HS-5 (cell line): Measurements from ENCODE around the gene NUBP2.

Source experiments
- DNase-seq: peaks from one replicate; pipeline ENCODE4 v3.0.0-alpha.2; 2012; ENCODE audit warnings: low read depth

Gene NUBP2

GRCh38 chr16:1782408-1783264 is at the start of gene NUBP2, which contains the start of gene SPSB3:
TSS of gene NUBP2 (plus strand) at chr16:1782960. CDS start at chr16:1783021, 61 bp downstream.
TSS of gene SPSB3 (minus strand) at chr16:1782571. CDS start at chr16:1781483, 1,088 bp downstream.
- peak; percentile 98 for DNase-seq

- DNase-seq = no peak
These were observed 48.6 kb upstream of the NUBP2 start for GRCh38 chr16:1734123-1734522.

GRCh38 chr16:1734816-1735215 is 47.9 kb upstream of the NUBP2 start:
- DNase-seq = no peak

DNA sequence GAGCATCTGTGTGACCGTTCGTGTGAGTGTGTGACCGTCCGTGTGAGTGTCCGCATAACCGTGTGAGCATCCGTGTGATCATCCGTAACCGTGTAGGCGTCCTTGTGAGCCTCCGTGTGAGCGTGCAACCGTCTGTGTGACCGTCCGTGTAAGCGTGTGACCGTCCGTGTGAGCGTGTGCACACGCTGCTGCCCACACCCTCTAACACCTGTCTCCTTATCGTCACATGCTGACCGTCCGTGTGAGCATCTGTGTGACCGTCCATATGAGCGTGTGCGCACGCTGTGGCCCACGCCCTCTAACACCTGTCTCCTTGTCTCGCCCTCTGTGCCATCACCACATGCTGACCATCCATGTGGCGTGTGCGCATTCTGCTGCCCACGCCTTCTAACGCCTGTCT is 42.5 kb upstream of the NUBP2 start:
- DNase-seq = no peak

- DNase-seq = no peak
These were observed 41.8 kb upstream of the NUBP2 start for GRCh38 chr16:1740781-1741490.

DNA sequence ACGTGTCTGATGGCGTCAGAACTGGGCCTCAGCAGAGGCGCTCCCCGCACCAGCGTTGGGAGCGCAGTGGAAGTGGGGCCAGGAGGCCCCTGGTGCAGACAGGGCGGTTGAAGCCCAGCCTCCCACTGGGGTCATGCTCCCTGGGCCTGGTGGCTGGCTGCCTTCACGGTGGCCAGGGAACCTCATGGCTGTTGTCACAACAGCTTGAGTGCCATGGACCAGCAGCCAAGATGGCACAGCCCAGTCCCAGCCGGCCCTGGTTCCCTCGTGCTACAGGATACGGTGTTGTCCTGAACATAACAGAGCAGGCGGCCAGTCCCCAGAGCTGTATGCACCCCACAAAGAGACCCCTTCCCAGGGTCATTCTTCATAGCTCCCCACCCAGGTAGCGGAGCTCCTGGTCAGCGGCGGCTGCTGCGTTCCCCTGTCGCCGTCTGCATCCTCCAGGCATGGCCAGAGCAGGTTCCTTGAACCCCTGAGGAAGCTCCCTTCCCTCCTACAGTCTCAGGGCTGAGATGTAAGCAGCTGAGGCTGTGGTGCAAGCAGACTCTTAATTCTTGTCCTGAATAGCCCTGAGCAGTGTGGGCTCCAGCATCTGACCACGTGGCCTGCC is 41.1 kb upstream of the NUBP2 start:
- DNase-seq = no peak

GRCh38 chr16:1743376-1744337 is 39.1 kb upstream of the NUBP2 start:
- DNase-seq = no peak

- DNase-seq = no peak
These were observed 38.4 kb upstream of the NUBP2 start for GRCh38 chr16:1744338-1744840.

GRCh38 chr16:1745181-1745899 is 37.4 kb upstream of the NUBP2 start:
- DNase-seq = peak; percentile 35

DNA sequence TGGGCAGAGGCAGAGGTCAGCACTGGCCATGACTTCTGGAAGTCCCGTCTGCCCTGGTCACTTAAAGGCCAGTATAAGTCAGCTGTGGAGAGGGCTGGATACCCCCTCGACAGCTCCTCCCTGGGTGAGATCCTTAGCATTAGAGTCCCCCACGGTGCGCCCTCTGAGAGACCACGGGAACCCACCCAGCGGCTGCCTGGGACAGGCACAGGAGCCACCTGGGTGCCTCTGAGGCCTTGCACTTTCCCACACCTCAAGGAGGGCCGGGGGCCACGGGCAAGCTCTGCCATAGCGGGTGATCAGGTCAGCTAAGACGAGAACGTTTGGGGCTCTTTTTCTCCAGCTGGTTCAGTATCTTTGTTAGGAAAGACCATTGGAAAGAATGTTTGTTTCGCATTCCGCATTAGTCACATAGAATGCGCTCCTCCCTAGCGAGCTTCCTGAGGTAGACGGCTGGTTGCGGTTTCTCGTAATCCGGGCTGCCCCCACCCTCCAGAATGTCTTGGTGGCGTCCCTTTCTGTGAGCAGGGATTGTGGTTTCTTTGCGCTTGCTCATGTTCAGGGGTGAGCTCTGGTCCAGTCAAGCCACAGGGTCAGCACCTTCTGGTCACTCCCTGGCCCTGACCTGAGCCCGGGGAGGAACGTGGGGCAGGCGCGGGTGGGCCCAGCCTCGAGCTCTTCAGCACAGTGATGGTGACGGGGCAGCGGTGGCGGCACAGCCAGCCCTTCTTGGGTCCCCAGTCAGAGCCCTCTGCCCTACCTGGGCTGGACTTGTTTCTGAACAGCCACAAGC is 36.7 kb upstream of the NUBP2 start:
- peak; percentile 56 for DNase-seq

DNA sequence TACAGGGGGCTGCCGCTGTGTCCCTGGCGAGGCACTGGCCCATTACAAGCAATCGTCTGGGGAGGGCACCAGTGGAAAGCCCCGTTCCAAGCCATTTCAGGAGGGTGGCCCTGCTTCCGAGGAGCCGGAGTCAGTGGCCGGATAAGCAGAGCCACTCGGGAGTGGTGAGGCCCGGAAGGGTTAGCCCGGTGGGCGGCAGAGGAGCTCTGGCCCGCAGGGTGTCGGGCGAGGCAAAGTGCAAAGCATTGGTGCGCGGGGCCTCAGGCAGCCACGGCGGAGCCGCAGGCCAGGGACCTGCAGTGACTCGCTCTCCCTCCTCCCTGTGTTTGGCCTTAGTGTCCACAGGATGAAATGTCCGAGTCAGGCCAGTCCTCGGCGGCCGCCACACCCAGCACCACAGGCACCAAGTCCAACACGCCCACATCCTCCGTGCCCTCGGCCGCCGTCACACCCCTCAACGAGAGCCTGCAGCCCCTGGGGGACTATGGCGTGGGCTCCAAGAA is 36.0 kb upstream of the NUBP2 start:
- DNase-seq = no peak

DNA sequence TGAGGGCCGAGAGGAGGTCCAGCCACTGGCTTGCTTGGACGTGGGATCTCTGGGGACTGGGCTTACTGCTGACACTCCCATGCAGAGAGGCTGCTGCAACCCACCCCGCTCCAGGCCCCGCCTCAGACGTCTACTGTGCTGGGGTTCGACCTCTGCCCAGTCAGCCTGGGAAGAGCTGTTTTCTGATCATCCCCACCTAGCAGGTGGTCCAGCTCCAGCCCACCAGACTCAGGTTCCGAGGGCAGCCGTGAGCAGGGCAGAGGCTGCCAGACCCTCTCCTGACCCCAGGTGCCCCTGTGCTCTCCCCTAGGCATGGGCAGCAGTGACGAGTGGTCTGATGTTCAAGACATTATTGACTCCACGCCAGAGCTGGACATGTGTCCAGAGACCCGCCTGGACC is 34.8 kb upstream of the NUBP2 start:
- no peak for DNase-seq

DNA sequence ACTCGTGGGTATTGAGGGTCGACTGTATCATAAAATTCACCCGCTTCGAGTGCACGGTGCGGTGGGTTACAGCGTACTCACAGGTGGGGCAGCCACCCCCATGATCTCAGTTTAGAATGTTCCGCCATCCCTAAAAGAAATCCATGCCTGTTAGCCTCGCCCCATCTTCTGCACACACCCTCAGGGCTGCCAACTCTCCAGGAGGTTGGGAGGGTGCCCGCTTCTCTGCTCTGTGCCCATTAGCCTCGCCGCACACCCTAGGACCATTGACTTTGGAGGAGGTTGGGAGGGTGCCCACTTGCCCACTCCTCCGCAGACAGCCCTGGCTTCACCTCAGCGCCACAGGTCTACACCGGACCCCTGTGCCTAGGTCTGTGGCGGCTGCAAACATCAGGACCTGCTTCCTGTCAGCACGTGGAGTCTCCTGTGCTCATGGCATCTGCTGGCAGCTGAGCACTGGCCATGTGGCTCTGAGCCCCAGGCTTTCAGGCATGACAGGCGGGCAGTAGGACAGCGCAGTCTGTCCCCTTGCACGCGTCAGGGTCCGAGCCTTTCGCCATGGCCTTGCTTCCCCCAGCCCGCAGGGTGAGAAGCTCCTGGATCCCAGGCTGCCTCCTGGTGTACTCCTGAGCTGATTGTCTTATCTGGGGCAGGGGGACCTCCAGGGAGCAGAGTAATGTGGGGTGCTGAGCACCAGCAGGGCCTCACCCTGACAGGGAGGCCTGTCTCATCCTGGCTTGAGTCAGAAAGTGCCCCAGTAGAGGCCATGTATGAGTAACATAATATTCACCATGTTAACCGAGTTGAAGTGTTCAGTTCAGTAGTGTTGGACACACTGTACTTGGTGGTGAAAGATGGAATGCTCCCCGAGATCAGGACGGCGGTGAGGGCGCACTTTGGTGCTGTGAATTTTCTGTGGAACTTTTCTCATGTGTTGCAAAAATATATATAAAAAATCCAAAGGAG is 33.3 kb upstream of the NUBP2 start:
- DNase-seq = no peak

DNA sequence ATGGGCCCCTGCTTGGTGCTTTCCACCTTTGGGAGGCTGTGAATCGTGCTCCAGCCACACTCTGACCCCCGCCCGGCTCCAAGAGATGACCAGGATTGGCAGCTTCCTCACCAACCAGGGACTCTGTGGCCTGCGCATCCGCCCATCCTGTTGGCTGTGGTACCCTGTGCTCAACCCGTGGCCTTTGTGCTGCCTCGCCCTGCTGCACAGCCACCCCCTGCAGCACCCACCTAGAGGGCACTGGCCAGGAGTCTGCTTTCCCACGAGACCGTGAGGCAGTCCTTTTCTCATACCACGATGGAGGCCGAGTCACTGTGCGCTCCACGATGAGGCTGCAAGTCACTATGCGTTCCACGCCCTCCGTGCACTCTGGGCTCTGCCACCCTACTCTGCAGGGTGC is 30.8 kb upstream of the NUBP2 start:
- DNase-seq = no peak

- DNase-seq = no peak
These were observed 29.9 kb upstream of the NUBP2 start for GRCh38 chr16:1752853-1753252.

GRCh38 chr16:1754204-1754603 is 28.6 kb upstream of the NUBP2 start:
- DNase-seq = no peak

DNA sequence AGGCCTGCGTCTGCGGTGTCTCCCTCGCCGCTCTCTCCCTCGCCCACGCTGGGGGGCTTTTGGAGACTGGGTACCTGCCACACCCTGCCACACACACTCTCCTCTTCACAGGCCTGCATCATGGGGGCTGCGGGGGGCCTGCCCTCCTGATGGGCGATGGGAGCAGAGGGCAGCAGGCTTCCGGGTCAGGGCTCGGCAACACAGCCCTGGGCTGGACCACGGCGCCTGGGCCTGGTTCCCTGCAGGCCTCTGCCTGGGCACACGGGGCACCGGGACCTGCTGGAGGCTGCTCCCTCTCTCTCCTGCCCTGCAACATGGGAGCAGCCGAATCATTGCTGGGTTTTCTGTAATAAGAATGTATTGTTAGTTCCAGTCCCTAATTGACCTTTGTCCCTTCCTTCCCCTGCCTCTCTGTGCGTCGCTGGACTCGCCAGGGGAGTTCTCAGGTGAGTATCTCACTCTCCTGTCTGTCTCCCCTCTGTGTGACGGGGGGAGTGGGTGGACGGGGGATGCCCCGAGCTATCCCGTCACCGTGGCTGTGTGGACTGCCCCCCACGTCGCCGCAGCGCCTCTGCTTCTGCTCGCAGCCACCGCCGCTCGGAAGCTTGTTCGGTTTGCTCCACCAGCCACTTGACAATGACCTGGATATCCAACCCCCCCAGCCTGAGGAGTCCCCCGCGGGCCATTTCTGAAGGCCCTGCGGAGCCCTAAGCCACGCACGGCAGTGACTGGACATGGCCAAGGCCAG is 24.9 kb upstream of the NUBP2 start:
- no peak for DNase-seq

DNA sequence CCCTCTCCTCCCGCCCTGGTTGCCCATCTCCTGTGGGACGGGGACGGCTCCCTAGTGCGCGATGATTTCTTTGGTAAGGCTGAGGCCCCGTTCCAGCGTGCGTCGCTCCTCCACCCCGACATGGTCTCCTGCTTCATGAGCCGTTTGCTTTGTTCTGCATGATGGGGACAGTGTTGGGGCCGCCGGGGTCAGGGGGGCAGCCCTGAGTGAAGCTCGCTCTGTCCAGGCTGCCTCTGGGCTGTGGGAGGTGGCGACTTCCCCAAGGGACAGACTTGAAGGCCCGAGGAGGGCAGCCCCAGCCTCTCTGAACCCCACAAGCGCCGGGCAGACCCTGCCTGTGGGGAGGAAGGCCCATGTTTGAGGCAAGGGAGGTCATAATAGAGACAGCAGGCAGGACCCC is 23.8 kb upstream of the NUBP2 start:
- DNase-seq = no peak
